ENCODE measurements around the gene XXYLT1.

XXYLT1 gene

GRCh38 chr3:195256639-195257453, 14.1 kb downstream of the XXYLT1 start (continued):
- no peak for TF ChIP-seq ZSCAN18 (tag by site-specific recombination; IDR thresholded peaks at IDR 0.05)

DNA sequence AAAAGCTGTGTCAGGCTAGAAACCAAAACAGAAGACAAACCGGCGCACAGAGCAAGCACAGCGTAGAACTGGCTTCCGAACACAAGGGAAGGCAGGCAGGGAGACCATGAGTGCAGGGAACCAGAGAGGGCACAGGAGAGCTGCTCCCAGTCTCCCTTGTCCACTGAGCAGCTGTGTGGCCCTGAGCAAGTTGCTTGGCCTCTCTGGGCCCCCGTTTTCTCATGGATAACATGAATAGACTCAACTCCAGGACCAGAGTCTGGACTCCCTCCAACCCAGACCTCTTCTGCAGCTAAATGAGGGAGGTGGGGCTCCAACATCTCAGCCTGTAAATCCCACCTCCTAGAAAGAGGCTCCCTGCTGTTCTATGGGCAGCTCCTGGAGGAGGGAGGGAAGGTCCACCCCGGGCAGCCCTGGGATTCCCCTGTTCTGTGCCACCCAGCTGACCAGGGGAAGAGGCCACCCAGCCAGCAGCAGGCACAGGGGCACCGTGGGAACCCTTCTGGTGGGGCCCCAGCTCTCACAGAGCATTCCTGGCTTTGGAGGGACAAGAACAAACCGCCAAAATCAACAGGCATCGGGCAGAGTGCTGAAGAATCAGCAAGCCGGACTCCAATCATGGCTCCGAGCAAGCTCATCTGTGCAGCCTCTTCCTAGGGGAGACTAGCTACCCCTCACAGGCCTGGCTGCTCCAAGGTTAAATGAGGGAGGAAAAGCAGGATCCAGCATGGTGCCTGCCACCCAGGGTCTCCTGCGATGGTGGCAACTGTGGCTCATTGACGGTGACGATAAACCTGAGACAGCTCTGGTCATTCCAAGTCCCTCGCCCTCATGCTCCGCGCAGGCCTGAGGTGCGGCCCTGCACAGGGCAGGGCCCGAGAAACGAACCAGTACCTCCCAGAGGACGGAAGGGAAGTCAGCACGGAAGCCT, 15.1 kb downstream of the XXYLT1 start:
- H3K4me1 ChIP-seq (ENCODE audit: control insufficient read depth, insufficient read depth, low read length): peaks cover 9% of the 10 kb centered on the region

GRCh38 chr3:195255176-195255500, 15.8 kb downstream of the XXYLT1 start:
- Histone ChIP-seq H3K4me1 (ENCODE audit: control insufficient read depth, insufficient read depth, low read length) (peaks cover 9% of the 10 kb centered on the region), H3K9me3 (ENCODE audit: control insufficient read depth, insufficient read depth, low read depth, low read length) (no peaks in the 10 kb centered on the region), H3K27ac (ENCODE audit: extremely low read depth, low read depth, low read length) (no peak overlapping the region), H3K36me3 (ENCODE audit: control insufficient read depth in 2 of 2, insufficient read depth in 1 of 2, low read length in 2 of 2) (peaks cover 0 to 5% of the 10 kb centered on the region in 2 experiments; a peak in 1 of 3 replicates), H3K4me3 (ENCODE audit: low read depth, low read length) (no peak overlapping the region)
- CTCF ChIA-PET: no interaction called here
- POLR2A ChIA-PET: interaction anchor here (0.5 to 0.6 kb wide), 2 partner anchors 10 to 311 kb away, joined by 3 to 4 read pairs; no protein-coding TSS in a partner anchor
- peak; percentile 89 for TF ChIP-seq ZIC2 (tag by site-specific recombination; IDR thresholded peaks at IDR 0.05)
- TF ChIP-seq, protein P1, sequence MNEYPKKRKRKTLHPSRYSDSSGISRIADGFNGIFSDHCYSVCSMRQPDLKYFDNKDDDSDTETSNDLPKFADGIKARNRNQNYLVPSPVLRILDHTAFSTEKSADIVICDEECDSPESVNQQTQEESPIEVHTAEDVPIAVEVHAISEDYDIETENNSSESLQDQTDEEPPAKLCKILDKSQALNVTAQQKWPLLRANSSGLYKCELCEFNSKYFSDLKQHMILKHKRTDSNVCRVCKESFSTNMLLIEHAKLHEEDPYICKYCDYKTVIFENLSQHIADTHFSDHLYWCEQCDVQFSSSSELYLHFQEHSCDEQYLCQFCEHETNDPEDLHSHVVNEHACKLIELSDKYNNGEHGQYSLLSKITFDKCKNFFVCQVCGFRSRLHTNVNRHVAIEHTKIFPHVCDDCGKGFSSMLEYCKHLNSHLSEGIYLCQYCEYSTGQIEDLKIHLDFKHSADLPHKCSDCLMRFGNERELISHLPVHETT (tag by site-specific recombination; IDR thresholded peaks at IDR 0.05): no peak
- no peak for TF ChIP-seq ZNF292 (tag by site-specific recombination; IDR thresholded peaks at IDR 0.05; ENCODE audit: borderline replicate concordance, low read depth)
- no peak for TF ChIP-seq ZNF391 (tag by site-specific recombination; IDR thresholded peaks at IDR 0.05; ENCODE audit: borderline replicate concordance, low read depth)

More for the DNA sequence above, 15.1 kb downstream of the XXYLT1 start:
- TF ChIP-seq SCRT2 (tag by site-specific recombination; IDR thresholded peaks at IDR 0.05) (0 out of 2 replicates have a peak, but pooled peaks have one; percentile 16), ZIC2 (tag by site-specific recombination; IDR thresholded peaks at IDR 0.05) (peak; percentile 69), ZNF560 (tag by site-specific recombination; IDR thresholded peaks at IDR 0.05; ENCODE audit: borderline replicate concordance) (no peak)
- Histone ChIP-seq H3K27ac (ENCODE audit: extremely low read depth, low read depth, low read length) (no peak overlapping the region), H3K36me3 (ENCODE audit: control insufficient read depth in 2 of 2, insufficient read depth in 1 of 2, low read length in 2 of 2) (peaks cover 0 to 5% of the 10 kb centered on the region in 2 experiments; a peak in 1 of 3 replicates), H3K9me3 (ENCODE audit: control insufficient read depth, insufficient read depth, low read depth, low read length) (no peaks in the 10 kb centered on the region), H3K4me3 (ENCODE audit: low read depth, low read length) (no peak overlapping the region)
- CTCF ChIA-PET: interaction anchor here (2.1 kb wide), 1 partner anchor 573 kb away, joined by 8 read pairs; no protein-coding TSS in a partner anchor
- POLR2A ChIA-PET: interaction anchor here (0.5 to 1.4 kb wide), 3 partner anchors 11 to 573 kb away, joined by 3 to 4 read pairs (median 3); no protein-coding TSS in a partner anchor

GRCh38 chr3:195254454-195255175, 16.3 kb downstream of the XXYLT1 start:
- Histone ChIP-seq H3K9me3 (ENCODE audit: control insufficient read depth, insufficient read depth, low read depth, low read length) (no peaks in the 10 kb centered on the region), H3K27ac (ENCODE audit: extremely low read depth, low read depth, low read length) (no peak overlapping the region), H3K36me3 (ENCODE audit: control insufficient read depth in 2 of 2, insufficient read depth in 1 of 2, low read length in 2 of 2) (peaks cover 0 to 5% of the 10 kb centered on the region in 2 experiments; a peak in 1 of 3 replicates), H3K4me1 (ENCODE audit: control insufficient read depth, insufficient read depth, low read length) (peaks cover 9% of the 10 kb centered on the region), H3K4me3 (ENCODE audit: low read depth, low read length) (no peak overlapping the region)
- POLR2A ChIA-PET: no interaction called here
- CTCF ChIA-PET: interaction anchor here (0.7 kb wide), 1 partner anchor 20 kb away, joined by 3 read pairs; no protein-coding TSS in a partner anchor
- TF ChIP-seq ZNF248 (tag by site-specific recombination; IDR thresholded peaks at IDR 0.05) (no peak), ZNF404 (tag by site-specific recombination; IDR thresholded peaks at IDR 0.05) (no peak), MYNN (tag by site-specific recombination; IDR thresholded peaks at IDR 0.05; ENCODE audit: borderline replicate concordance) (no peak), ZNF843 (tag by site-specific recombination; IDR thresholded peaks at IDR 0.05) (no peak), ZNF529 (tag by site-specific recombination; IDR thresholded peaks at IDR 0.05; ENCODE audit: insufficient replicate concordance) (no peak), ZNF184 (tag by site-specific recombination; IDR thresholded peaks at IDR 0.05) (no peak), ZFHX2 (tag by site-specific recombination; conservative IDR thresholded peaks at IDR 0.05) (no peak)

All from HEK293 (cell line).